MM.1S (cell line): Measurements from ENCODE around the gene ITFG1.
"Not testable (repeated sequence)": the region's sequence is repeated elsewhere in the genome, so short reads cannot be mapped to it uniquely, and the experiment has no call there.

Source experiments
- DNase-seq: peaks from one replicate; pipeline ENCODE4 v3.0.0-alpha.2; 2015
- H2AFZ ChIP-seq: fragments of 300-600 bp; sonication (generic); 2 replicates; pipeline ENCODE4 v1.6.0; 2016; ENCODE audit warnings: antibody characterized with exemption, low read length
- H3F3A ChIP-seq: fragments of 300-600 bp; sonication (generic); 2 replicates; pipeline ENCODE4 v1.6.1; 2016; ENCODE audit warnings: mild to moderate bottlenecking, antibody characterized with exemption, low read length, moderate library complexity, mixed read lengths; ENCODE audit not compliant: insufficient read depth
- H3K27ac ChIP-seq: fragments of 300-600 bp; sonication (generic); 2 replicates; pipeline ENCODE4 v1.5.1; 2016; ENCODE audit warnings: mild to moderate bottlenecking, low read length
- H3K27me3 ChIP-seq: fragments of 300-600 bp; sonication (generic); replicated peaks from 2 replicates; pipeline ENCODE4 v1.6.0; 2016; ENCODE audit warnings: low read length; ENCODE audit not compliant: insufficient read depth
- H3K36me3 ChIP-seq: fragments of 300-600 bp; sonication (generic); replicated peaks from 2 replicates; pipeline ENCODE4 v1.6.1; 2016; ENCODE audit warnings: mild to moderate bottlenecking, low read length, mixed read lengths; ENCODE audit not compliant: insufficient read depth
- H3K4me1 ChIP-seq: fragments of 300-600 bp; sonication (generic); 2 replicates; pipeline ENCODE4 v1.6.1; 2016; ENCODE audit warnings: low read length, mixed read lengths
- H3K4me2 ChIP-seq: fragments of 300-600 bp; sonication (generic); 2 replicates; pipeline ENCODE4 v1.6.0; 2016; ENCODE audit warnings: low read depth, low read length
- H3K4me3 ChIP-seq: fragments of 300-600 bp; sonication (generic); 2 replicates; pipeline ENCODE4 v1.5.1; 2016; ENCODE audit warnings: low read length, mixed read lengths
- H3K79me2 ChIP-seq: fragments of 300-600 bp; sonication (generic); 2 replicates; pipeline ENCODE4 v1.6.1; 2016; ENCODE audit warnings: mixed run types, low read length, mixed read lengths
- H3K9ac ChIP-seq: fragments of 300-600 bp; sonication (generic); 2 replicates; pipeline ENCODE4 v1.6.1; 2016; ENCODE audit warnings: low read length, mixed read lengths
- H3K9me2 ChIP-seq: fragments of 300-600 bp; sonication (generic); replicated peaks from 2 replicates; pipeline ENCODE4 v1.6.1; 2016; ENCODE audit warnings: mild to moderate bottlenecking, low read length, mixed read lengths; ENCODE audit not compliant: insufficient read depth
- H3K9me3 ChIP-seq: fragments of 300-600 bp; sonication (generic); replicated peaks from 2 replicates; pipeline ENCODE4 v1.6.1; 2016; ENCODE audit warnings: mild to moderate bottlenecking, low read length, mixed read lengths; ENCODE audit not compliant: insufficient read depth
- H4K20me1 ChIP-seq: fragments of 300-600 bp; sonication (generic); 2 replicates; pipeline ENCODE4 v1.6.1; 2016; ENCODE audit warnings: mild to moderate bottlenecking, low read length, moderate library complexity, mixed read lengths; ENCODE audit not compliant: insufficient read depth
- EZH2 ChIP-seq: fragments of 300-600 bp; sonication (generic); optimal IDR thresholded peaks from 2 replicates; pipeline ENCODE3; 2017; ENCODE audit warnings: low read depth, mild to moderate bottlenecking, antibody characterized with exemption, low read length, mixed read lengths
- EZH2phosphoT487 ChIP-seq: fragments of 300-600 bp; sonication (generic); IDR thresholded peaks from 2 replicates; pipeline ENCODE4 v1.6.1; 2018; ENCODE audit warnings: antibody characterized with exemption, low read length
- TF ChIP-seq, protein P1 (sequence below): fragments of 300-600 bp; sonication (generic); IDR thresholded peaks from 2 replicates; pipeline ENCODE4 v1.5.1; 2016; ENCODE audit warnings: antibody characterized with exemption, low read length, mixed read lengths

ITFG1 gene

DNA sequence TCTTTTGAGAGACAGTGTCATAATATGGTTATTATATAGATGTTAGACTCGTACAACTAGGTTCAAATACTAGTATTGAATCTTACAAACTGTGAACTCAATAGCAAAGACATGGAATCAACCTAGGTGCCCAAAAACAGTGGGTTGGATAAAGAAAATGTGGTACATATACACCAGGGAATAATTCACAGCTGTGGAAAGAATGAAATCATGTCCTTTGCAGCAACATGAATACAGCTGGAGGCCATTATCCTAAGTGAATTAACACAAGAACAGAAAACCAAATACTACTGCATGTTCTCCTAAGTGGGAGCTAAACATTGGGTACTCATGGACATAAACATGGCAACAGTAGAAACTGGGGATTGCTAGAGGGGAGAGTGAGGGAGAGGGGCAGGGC is 8.4 kb upstream of the ITFG1 start:
- Histone ChIP-seq H3K4me3 (no peak overlapping the region), H3K79me2 (peaks cover 40% of the 10 kb centered on the region), H2AFZ (no peak overlapping the region), H3K27ac (no peak overlapping the region), H3K4me2 (no peak overlapping the region), H3K4me1 (no peaks in the 10 kb centered on the region), H3K27me3 (no peaks in the 10 kb centered on the region), H3K36me3 (no peaks in the 10 kb centered on the region), H3K9ac (no peak overlapping the region), H3K9me3 (no peaks in the 10 kb centered on the region), H4K20me1 (no peaks in the 10 kb centered on the region), H3F3A (no peaks in the 10 kb centered on the region), H3K9me2 (no peaks in the 10 kb centered on the region)
- no peak for DNase-seq
- TF ChIP-seq EZH2phosphoT487 (no peak), EZH2 (no peak)
- TF ChIP-seq, protein P1, sequence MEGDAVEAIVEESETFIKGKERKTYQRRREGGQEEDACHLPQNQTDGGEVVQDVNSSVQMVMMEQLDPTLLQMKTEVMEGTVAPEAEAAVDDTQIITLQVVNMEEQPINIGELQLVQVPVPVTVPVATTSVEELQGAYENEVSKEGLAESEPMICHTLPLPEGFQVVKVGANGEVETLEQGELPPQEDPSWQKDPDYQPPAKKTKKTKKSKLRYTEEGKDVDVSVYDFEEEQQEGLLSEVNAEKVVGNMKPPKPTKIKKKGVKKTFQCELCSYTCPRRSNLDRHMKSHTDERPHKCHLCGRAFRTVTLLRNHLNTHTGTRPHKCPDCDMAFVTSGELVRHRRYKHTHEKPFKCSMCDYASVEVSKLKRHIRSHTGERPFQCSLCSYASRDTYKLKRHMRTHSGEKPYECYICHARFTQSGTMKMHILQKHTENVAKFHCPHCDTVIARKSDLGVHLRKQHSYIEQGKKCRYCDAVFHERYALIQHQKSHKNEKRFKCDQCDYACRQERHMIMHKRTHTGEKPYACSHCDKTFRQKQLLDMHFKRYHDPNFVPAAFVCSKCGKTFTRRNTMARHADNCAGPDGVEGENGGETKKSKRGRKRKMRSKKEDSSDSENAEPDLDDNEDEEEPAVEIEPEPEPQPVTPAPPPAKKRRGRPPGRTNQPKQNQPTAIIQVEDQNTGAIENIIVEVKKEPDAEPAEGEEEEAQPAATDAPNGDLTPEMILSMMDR = no peak

DNA sequence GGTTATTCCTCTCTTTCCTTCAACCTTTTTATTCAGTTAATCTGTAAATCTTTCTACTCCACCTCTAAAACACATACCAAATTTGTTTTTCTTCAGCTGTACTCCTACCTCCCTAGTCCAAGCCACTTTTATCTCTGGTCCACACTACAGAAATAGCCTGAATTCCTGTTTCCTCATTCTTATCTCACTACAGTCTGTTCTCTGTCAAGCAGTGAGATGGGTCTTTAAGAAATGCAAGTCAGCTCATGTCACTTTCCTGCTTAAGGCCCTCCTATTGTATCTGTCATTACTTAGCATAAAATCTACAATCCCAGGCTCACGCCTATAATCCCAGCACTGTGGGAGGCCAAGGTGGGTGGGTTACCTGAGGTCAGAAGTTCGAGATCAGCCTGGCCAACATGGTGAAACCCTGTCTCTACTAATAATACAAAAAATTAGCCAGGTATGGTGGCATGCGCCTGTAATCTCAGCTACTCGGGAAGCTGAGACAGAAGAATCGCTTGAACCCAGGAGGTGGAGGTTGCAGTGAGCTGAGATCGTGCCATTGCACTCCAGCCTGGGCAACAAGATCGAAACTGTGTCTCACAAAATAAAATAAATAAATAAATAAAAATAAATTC is 7.3 kb upstream of the ITFG1 start:
- H2AFZ ChIP-seq, H3K4me1 ChIP-seq, H3K9me3 ChIP-seq, H3K9ac ChIP-seq, H3K27me3 ChIP-seq, H3K4me3 ChIP-seq, H3K9me2 ChIP-seq, H4K20me1 ChIP-seq, DNase-seq, H3K36me3 ChIP-seq, H3K27ac ChIP-seq, H3F3A ChIP-seq, H3K4me2 ChIP-seq: not testable (repeated sequence)
- peaks cover 51% of the 10 kb centered on the region for H3K79me2 ChIP-seq

DNA sequence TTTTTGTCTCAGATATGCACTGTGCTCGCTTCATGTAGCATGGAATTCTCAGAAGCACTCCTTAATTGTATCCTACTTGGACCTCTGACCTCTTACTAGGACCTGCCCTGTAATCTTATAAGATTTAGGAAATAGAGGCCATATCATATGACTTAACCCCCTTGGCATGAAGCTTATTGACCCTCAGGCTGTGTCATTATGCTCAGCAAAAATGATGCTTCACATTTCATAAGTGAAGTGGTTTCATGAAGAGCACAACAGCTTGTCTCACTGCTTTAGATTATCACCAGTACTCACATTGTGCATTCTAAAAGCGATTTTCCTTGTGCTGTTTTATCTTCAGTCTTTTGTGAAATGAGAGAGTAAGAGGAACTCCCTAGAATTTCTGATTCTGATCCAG is 6.6 kb upstream of the ITFG1 start:
- DNase-seq = no peak
- no peaks in the 10 kb centered on the region for H3K9me3 ChIP-seq
- no peaks in the 10 kb centered on the region for H4K20me1 ChIP-seq
- H3K9ac ChIP-seq = no peak overlapping the region
- no peak overlapping the region for H2AFZ ChIP-seq
- H3K36me3 ChIP-seq = no peaks in the 10 kb centered on the region
- H3K27ac ChIP-seq = no peak overlapping the region
- no peak overlapping the region for H3K4me3 ChIP-seq
- peaks cover 9% of the 10 kb centered on the region for H3K4me1 ChIP-seq
- no peaks in the 10 kb centered on the region for H3K9me2 ChIP-seq
- no peak overlapping the region for H3K4me2 ChIP-seq
- TF ChIP-seq, protein P1 = no peak
- no peaks in the 10 kb centered on the region for H3F3A ChIP-seq
- H3K79me2 ChIP-seq = peaks cover 58% of the 10 kb centered on the region
- no peaks in the 10 kb centered on the region for H3K27me3 ChIP-seq

DNA sequence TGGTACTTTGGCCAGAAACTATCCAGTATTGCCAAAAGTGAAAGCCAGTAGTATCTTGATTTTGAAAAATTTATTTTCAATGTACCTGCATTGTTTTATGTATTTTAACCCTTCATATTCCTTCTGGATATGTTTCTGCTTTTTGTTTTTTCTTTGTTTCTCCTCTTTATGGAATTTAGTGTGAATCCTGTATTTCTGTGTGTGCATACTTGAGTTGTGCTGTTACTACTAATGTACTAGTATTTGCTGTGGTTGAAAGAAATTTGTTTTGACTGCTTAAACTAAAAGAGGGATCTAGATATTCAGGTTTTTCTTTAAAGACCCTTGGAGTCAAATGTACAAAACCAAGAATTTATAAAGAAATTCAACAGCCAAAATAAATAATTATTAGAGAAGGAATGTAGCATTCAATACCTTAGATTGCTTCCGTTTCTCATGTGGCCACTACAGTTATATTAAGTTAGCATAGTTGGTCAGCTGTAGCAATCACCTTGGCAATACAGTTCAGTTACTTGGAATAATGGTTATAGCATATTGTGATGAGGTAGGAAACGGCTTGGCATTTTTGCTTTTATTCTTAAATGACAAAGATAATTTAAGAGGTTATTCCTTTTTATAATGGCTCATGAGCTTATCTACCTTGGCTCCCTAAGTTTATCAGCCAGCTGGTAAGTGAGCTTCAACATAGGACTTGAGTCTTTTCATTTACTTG is 5.2 kb upstream of the ITFG1 start:
- H2AFZ ChIP-seq = no peak overlapping the region
- H3F3A ChIP-seq = peaks cover 11% of the 10 kb centered on the region
- no peak for DNase-seq
- peaks cover 9% of the 10 kb centered on the region for H3K4me1 ChIP-seq
- H3K4me2 ChIP-seq = no peak overlapping the region
- no peaks in the 10 kb centered on the region for H3K9me3 ChIP-seq
- H3K36me3 ChIP-seq = no peaks in the 10 kb centered on the region
- peaks cover 54% of the 10 kb centered on the region for H3K79me2 ChIP-seq
- no peak overlapping the region for H3K9ac ChIP-seq
- no peaks in the 10 kb centered on the region for H3K27me3 ChIP-seq
- H4K20me1 ChIP-seq = no peaks in the 10 kb centered on the region
- H3K4me3 ChIP-seq = no peak overlapping the region
- no peak for TF ChIP-seq EZH2
- H3K27ac ChIP-seq = no peak overlapping the region
- H3K9me2 ChIP-seq = no peaks in the 10 kb centered on the region
